Lung microvascular endothelial cell (primary cell): ENCODE measurements around the gene MCM3AP. TPM values are rescaled to one million over a fixed set of nuclear protein-coding genes. Genes with fewer than 3 reads are reported as not detected.

Experiments
- DNase-seq, 2 donors: peaks; one replicate each; pipeline versions ENCODE4 v3.0.0 to v3.0.0-alpha.2; 2010; ENCODE audit warnings: low read depth in 2 of 2
- total RNA-seq: library from RNA; depleted of rRNA; stranded (reverse); fragments of >200 nt; gene quantifications from 2 replicates; pipeline ENCODE4 v1.2.1, GENCODE V29; 2014

The MCM3AP gene
- 41.8 and 62.5 TPM in 2 replicates for total RNA-seq

DNA sequence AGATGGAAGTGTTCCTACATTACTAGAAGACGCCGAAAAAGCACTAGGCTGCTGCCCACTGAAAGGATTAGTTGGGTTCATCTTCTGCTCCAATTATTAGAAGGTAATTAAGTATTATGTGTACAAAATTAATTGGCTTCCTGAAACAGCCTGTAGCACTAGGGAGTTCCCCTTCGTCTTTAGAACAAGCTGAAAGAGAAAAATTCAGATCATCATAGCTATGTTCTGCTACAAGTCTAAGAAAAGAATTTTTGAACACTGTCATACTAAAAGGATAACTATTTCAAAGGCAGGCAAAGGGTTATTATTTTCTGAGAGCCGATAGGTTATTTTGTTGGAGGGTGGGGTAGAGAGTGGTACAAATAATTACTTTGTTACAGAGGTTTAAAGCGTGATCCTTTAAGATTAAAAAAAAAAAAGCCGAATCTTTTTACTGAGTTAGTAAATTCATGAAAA, at the start of gene MCM3AP:
Gene MCM3AP, minus strand, starts transcription at position 406 of the 456 bp plus-strand sequence. Its CDS starts 325 bp downstream, at position 81.
- DNase-seq: no peak

DNA sequence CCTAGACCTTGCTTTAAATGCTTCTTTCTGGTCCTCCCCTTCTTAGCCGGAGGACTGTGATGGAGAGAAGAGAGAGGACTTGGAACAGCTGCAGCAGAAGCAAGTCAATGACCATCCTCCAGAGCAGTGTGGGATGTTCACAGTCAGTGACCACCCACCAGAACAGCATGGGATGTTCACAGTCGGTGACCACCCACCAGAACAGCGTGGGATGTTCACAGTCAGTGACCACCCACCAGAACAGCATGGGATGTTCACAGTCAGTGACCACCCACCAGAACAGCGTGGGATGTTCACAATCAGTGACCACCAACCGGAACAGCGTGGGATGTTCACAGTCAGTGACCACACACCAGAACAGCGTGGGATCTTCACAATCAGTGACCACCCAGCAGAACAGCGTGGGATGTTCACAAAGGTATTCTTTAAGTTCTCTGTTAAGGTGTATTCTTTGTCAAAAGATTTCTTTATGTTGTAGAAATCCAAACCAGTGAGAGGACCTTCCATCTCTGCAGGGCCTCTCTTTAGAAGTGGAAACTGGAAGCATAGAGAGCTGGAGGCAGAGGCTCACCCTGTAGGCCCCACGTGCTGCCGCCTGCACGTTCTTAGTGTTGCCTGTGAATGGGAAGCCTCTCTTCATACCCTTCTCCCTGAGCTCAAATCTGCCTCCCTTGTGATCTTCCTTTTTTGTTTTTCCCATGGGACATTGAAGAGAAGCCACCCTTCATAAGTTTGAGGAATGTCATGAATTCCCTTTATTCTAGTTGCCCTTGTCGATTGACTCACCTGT, 49.1 kb upstream of the MCM3AP start:
- no peak for DNase-seq

DNA sequence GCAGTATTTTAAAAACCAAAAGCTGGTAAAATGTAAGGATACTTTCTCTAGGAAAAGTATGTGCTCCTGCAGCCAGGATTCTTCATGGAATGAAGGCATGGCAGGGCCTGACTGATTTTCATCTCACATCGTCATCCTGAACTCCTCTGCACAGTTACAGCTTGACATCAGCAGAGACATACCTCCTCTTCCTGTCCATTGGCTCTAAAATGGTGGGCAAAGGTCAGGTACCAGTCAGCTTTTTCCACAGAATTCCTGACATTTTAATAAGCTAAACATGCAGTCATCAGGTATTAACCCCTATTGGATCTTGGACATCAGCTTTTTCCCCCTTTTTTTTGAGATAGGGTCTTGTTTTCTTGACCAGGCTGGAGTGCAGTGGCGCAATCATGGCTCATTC, 44.4 kb upstream of the MCM3AP start:
- DNase-seq: peak in 1 of 2 donors; percentile 51

DNA sequence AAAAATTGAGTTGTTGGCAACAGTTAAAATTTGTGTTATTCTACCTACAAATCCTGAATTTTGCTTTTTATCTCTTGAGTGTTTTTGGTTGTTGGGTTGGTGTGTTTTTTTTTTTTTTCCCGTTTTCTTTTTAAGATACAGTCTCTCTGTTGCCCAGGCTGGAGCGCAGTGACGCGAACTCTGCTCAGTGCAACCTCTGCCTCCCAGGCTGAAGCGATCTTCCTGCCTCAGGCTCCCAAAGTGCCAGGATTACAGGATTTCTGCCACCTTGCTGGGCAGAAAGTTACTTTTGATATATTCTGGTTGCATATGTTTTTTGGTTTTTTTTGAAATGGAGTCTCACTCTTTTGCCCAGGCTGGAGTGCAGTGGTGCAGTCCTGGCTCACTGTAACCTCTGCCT, 42.7 kb upstream of the MCM3AP start:
- DNase-seq: no peak

DNA sequence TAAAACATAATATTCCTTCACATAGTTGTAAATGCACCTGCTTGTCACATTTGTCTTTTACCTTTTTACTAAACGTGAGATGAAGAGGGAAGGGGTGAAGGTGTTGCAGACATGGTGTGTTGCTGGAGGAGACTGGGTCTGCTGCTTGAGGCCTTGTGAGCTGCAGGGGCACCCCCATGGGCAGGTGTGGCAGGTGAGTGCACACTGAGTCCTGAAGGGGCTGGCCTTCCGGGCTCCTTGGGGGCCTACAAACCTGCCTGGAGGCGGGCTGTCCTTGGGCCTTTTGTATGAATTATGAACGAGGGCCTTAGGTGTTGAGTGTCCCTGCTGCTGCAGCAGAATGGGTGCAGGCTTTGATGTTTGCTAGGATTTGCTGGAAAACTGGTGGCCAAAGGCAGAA, 42.3 kb upstream of the MCM3AP start:
- DNase-seq: no peak

DNA sequence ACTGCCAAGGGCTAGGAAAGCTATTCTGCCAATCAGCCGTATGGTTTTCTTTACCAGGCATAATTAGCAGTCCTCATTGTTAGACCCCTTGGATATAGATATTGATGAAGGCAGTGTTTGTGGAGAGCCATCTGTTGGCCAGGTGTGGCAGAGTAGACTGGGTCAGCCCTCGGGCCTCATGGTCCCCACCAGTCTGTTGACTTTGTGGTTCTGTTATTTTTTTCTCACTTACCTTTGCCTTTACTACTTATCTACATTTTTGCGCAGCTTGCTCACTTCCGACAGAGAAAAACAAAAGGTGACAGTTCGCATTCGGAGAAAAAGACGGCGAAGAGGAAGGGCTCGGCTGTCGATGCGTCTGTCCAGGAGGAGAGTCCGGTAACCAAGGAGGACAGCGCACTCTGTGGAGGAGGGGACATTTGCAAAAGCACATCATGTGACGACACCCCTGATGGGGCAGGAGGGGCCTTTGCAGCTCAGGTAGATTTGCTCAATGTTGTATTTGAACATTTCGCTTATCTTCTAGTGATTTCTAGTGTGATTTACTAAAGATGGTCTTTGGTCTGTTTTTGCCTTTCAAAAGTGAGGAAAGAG, 40.8 kb upstream of the MCM3AP start:
- no peak for DNase-seq

DNA sequence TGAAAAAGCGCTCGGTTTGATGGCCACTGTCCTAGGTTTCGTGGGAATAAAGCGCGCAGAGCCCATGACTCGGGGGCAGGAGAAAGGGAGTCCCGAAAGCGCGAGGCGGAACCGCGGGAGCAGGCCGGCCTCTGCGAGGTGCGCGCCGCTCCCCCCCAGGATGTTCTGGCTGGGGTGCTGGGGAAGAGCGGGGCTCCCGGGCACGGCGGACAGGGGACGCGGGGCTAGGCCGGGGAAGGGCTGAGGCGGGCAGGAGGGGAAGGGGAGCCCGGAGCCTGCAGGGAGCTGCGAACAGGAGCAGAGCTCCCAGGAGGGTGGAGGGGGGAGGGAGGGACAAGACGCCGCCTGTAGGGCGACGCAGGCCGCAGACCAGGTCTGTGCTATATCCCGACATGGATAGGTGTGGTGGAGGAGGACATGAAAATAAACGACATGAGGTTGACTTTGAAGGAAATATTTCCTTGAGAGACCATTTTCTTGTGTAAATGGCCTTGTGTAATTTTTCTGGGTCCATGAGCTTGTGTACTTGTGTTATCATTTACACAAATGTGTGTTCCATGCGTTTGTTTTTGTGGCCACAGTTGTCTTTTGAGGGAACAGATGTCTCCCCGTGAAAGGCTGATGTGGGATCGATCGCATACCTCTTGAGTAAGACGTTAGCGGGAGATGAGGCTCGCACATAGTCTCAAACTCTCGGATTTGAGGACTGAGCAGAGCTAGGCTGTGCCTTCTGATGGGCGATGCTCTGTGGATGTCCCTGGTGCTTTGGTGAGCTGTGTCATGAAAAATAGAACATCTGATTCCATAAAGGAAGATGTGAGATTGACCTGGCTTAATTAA, 39.9 kb upstream of the MCM3AP start:
- DNase-seq: peak; percentile 60 to 67

DNA sequence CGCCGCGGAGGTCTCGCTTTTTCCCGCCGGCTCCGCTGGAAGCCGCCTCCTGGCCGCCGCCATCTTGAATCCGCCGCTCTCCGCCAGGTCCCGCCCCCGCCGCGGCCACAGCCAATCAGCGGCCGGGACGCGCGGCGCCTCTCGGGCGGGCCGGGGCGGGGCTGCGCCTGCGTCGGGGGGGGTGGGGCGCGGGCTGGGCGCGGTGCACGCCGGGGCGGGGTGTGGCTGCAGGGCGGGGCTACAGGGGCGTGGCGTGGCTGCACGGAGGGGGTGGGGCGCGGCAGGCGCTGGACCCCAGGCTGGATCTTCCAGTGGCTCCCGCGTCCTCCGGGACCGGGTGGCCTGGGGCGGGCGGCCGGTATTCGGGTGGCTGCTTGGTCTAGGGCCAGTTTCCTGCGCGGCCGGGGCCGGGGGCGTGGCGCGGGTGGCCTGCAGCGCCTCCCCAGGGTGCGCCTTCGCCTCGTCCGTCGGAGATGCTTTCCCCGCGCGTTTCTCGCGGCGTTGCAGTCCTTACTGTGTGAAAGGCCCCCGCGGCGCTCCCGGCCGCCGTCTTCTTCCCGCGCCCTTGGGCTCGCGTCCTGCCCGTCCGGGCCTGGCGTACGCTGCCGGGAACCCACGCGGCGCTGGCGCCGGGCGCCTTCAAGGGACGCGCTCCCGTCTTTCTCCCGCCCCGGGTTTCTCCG, 39.1 kb upstream of the MCM3AP start:
- peak; percentile 84 to 92 for DNase-seq

DNA sequence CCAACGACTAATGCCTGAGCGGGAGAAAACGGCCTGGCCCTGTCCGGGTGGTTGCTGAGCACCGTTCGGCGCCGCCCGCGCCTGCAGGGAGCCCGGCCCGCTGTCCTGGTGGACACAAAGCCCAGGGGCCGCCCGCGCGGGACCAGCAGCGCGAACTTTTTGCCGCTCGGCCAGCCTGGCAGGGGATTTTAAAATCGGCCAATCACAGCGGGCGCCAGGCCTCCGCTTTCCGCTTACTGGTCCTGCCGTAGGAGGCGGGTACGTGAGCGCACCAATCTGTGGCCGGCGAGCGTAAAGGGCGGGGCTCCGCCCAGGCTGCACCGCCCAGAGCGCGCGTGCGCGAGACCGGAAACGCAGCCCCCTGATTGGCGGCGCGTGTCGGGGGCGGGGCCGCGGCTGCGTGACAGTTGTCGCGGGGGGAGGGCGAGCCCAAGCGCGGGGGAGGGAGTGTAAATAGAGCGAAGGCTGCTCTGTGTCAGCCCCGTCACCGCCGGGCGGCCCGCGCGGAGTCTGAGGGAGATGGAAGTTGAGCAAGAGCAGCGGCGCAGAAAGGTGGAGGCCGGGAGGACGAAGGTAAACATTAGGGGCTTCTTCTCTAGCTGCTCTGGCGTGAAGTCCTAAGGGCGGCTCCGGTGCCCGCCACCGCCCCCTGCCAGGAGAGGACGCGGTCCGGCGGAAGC, 38.4 kb upstream of the MCM3AP start, which contains the start of the genes C21orf58 and PCNT:
Gene C21orf58, minus strand, starts transcription at position 161 of the 680 bp plus-strand sequence. CDS start 1,132 bp downstream, outside the sequence.
Gene PCNT, plus strand, starts transcription at position 447 of the 680 bp plus-strand sequence. Its CDS starts 73 bp downstream, at position 520.
- peak; percentile 98 to 99 for DNase-seq

DNA sequence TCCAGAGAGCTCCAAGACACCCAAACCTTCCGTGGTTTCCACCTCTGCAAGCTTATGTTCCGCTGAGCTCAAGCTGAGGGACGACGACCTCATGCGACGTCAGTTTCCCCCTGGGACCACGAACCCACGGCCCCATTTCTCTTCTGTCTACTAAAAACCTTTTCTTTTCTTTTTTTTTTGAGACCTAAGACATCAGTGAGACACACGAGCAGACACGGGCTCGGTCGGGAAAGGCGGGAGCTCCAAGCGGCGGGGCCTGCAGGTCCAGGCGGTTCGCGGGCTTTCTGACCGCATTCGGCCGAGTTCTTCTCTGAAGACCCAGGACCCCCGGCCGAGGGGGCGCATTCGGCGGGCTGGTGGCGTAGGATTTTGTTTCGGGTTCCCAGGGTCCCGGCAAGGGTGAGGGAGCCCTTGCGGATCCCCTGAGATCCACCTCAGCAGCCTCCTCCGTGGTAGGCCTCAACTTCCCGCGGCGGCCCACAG, 37.9 kb upstream of the MCM3AP start:
- peak; percentile 22 to 26 for DNase-seq

DNA sequence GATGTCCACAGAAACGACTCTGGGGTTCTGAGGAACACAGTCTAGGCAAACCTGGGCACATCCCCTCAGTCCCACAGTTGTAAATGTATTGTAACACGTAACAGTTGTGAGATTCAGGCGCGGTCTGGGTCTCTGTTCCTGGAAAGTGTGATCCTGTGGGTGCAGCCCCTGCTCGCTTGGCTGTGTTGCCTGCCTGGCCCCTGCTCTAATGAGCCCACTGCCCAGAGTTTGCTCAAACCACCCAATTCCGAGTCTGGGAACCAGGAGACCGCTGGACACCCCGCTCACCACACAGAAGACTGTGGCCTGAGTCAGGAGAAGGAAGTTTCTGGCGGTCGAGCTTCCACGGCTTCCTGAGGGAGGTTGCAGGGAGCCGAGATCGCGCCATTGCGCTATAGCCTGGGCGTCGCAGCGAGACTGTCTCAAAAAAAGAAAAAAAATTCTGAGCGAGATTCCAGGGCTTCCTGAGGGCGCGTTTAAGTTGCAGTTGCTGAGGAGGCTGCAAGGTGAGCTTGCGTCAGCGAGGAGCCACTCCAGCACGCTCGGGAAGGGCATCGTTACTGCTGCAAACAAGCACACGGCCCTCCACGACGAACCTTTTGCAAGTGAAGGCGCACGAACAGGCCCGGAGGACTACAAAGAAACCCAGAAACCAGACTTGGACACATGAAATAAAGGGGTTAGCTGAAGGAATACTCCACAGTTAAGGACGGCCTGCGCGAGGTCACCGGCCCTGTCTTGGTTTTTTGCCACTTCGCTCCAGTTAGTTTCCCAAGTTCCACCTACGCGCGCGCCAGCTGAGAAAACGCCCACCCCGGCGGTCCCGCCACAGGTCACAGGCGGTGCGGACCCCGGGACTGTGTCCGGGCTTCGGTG, 37.2 kb upstream of the MCM3AP start:
- DNase-seq: peak; percentile 25 to 56

DNA sequence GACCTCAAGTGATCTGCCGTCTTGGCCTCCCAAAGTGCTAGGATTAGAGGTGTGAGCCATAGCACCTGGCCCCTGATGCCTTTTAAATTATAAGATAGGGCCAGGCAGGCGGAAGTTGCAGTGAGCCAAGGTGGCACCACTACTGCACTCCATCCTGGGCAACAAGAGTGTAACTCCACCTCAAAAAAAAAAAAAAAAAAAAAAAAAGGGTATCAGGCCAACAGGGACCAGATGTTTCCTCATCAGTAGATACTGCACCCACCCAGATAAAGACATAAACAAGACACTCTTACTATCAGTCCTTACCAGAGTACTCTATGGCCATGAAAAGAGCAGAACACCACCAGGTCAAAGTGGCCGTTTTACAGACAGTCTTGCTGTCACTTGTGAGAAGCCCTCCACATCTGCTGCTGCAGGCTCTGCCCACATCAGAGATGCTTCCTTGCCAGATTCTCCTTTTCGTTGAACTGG, 35.0 kb upstream of the MCM3AP start:
- peak; percentile 37 to 45 for DNase-seq

DNA sequence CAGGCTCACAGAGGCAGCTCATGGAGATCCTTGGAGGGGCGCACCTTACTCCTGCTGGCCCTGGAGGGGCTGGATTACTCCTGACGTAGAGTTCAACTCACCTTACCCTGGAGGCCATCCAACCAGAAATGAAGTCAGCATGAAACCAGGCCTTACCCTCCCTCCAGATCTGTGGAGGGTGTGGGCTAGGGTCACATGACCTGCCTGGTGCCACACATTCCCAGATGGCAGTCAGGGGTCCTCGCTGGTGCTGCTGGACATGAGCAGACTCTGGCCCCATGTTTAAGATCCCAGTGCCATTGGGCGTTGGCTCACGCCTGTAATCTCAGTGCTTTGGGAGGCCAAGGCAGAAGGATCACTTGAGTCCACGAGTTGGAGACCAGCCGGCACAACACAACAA, 33.8 kb upstream of the MCM3AP start:
- no peak for DNase-seq

DNA sequence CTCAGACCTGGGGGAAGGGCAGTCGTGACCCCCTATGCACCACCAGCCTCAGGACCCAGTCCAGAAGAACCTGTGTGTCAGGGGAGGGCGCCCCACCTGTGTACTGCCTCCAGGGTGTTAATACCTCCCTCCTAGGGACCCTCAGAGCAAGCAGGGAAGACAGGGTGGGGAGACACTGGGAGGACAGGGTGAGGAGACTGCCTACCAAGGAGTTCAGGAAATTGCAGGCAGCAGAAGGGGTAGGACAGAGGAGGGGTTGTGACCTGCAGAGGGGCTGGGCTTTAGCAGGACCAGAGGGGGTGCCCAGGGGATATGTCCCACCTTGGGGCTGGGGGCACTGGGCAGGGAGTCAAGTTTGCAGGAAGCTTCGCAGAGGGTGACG, 33.0 kb upstream of the MCM3AP start:
- no peak for DNase-seq

DNA sequence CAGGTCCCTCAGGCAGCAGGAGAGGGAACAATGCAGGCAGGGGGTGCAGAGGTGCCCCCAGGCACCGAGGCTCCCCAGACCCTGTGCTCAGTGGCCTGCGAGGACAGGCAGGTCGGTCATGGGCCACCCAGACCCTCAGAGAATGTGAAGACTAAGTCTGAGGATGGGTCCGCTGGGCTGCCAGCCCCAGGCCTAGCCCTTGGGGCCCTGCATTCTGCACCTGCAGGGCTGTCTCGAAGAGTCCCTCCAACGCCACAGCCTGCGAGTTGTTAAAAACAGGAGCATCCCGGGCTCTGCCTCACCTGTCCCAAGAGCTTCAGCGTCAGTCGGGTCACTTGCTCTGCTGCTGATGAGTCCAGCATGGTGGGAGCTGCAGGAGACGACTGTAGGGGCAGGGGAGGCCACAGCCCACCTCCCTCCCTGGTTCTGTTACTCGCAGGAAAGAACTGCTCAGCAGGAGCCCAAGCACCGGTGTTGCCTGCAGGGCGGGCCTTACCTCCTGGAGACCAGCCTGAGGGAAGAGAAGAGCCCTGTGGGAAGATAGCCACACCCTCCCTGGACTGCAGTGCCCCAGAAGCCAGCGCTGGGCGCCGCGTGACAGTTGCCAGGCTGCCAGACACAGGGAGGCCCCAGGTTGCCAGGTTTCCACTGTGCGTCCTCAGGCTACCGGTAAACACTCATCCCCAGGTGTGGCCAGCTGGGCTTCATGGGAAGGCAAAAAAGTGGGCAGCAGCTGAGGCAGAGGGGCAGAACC, 32.5 kb upstream of the MCM3AP start:
- no peak for DNase-seq

DNA sequence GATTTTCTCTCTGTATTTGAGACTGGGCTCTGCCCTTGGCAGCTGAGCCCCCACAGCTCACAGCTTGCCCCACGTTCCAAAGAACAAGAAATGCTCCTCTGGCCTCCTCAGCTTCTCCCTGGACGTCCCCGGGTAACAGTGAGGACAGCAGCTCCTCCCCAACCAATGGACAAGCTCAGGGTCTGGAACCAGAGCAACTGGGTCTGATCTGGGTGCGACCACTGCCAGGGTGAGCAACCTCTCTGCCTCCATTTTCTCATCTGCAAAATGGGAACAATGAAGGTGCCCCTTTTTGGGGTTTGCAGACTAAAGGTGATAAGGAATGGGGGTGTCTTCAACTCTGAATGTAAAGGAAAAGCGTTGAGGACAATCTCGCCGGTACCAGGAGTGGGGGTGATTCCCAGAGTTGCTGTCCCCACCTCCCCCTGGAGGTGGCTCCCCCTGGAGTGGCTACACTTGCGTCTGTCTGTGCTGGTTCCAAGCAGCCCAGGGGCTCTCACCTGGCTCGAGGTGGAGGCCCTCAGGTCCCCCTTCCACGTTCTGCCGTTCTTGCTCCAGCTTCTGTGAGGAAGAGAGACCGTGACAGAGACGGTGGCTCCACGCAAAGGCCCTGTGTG, 31.4 kb upstream of the MCM3AP start:
- DNase-seq: no peak

DNA sequence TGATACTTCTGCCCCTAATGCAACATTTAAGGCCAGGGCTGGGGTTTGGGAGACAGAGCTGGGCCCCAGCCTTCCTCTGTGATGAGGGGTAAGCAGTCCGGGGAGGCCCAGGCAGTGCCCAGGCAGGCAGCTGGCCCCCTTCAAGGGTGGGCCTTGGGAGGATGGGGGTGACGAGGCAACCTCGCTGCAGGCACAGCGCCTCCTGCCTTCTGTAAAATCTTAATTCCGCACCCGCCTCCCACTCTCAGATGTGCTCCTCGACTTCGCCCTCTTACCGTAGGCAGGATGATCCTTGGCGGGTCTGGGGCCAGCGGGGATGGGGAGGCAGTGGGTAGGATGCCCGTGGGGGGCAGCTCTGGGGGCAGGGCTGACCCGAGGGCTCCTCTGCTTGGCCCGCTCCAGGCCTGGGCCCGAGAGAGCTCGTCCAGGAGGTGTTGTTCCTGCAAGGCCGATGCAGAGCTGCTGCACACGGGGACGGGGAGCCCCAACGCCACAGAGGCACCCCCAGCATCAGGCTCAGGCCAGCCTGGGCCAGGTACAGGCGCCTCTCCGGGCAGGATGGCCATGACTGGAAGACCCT, 29.1 kb upstream of the MCM3AP start:
- DNase-seq: no peak

DNA sequence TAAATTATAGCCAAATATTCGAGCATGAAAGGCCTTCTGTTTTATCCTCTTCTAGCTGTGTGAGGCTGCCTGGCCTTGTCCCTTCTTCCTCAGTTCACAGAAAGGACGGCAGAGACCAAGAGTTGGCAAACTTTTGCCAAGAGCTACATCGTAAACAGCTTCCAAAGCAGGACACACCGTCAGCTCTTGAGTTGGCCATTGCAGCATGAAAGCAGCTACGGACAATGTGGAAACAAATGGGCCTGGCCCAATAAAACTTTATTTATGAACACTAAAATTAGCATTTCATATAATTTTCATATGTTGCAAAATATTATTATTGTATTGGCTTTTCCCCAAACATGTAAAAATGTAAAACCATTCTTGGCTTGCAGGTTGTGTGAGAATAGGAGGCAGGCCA, 27.5 kb upstream of the MCM3AP start:
- DNase-seq: no peak
